ENCODE results near the gene HAX1.

- TF ChIP-seq TCF4 (CRISPR knock-in tag; IDR thresholded peaks at IDR 0.05; ENCODE audit: borderline replicate concordance), result no peak
- TF ChIP-seq ZFP30 (CRISPR knock-in tag; IDR thresholded peaks at IDR 0.05), result no peak
- no peak for TF ChIP-seq CREB5 (CRISPR knock-in tag; IDR thresholded peaks at IDR 0.05; ENCODE audit: low read depth)
- no peak for TF ChIP-seq POU6F1 (CRISPR knock-in tag; IDR thresholded peaks at IDR 0.05; ENCODE audit: borderline replicate concordance, low read depth)
These were observed 4.4 kb downstream of the HAX1 start for GRCh38 chr1:154276797-154277196.

All from SK-N-SH treated with all-trans-retinoic acid at 6 μM for 48 hours (cell line).